K562 (cell line): ENCODE measurements around the gene SRRM4. TPM values are rescaled to one million over a fixed set of nuclear protein-coding genes. Genes with fewer than 3 reads are reported as not detected.

ENCODE experiments used
- ATAC-seq: fragments of 200-7000 bp; cut with Tn5 transposase; 3 replicates; pipeline ENCODE4 v1.9.1; 2020; ENCODE audit warnings: moderate library complexity
- BruUV-seq: library from RNA; stranded (reverse); fragments of 400-500 nt; replicated peaks from 2 replicates; lab custom pipeline; 2021; lab: Mats Ljungman, UMichigan
- CTCF ChIA-PET: fragments of 300-600 bp; formaldehyde crosslinking; extraction: SDS; loops from one replicate; lab custom pipeline; 2021; ENCODE audit warnings: low intra/inter-chr PET ratio; lab: Yijun Ruan, JAX
- POLR2A ChIA-PET: fragments of 300-600, 350-650 bp; sonication (Branson Sonifier 250); formaldehyde crosslinking; extraction: SDS; loops from one replicate; lab custom pipeline; 2021; ENCODE audit warnings: antibody characterized with exemption, inconsistent platforms; lab: Yijun Ruan, JAX
- DNase-seq, 4 experiments: peaks; one replicate each; pipeline versions ENCODE4 v3.0.0 to v3.0.0-alpha.2; 2011 to 2018; ENCODE audit warnings: low spot score in 3 of 4, mixed read lengths in 3 of 4; ENCODE audit errors: extremely low read depth in 1 of 4
- FAIRE-seq: peaks from 2 replicates; lab custom pipeline; 2011; peaks lifted over from hg19 to GRCh38; lab: Jason Lieb, UNC
- H2AFZ ChIP-seq: 2 replicates; pipeline ENCODE4 v1.6.0; 2011; ENCODE audit warnings: low read depth, low read length, control low read depth, inconsistent platforms
- H3K27ac ChIP-seq: fragments of 200-600 bp; 3 replicates; pipeline ENCODE4 v1.8.0; 2011; ENCODE audit warnings: low read depth, mild to moderate bottlenecking, control low read depth, inconsistent platforms, low read length, moderate library complexity, mixed read lengths; ENCODE audit errors: extremely low read depth
- H3K27me3 ChIP-seq, 2 experiments: fragments of 300-600 bp in 1 of 2; 2 replicates in 1 of 2; 3 replicates in 1 of 2; pipeline versions ENCODE4 v1.6.0 to v1.8.0; 2011; ENCODE audit warnings: inconsistent platforms in 2 of 2, low read length in 2 of 2, mild to moderate bottlenecking in 1 of 2, mixed read lengths in 1 of 2, moderate library complexity in 1 of 2; ENCODE audit not compliant: control insufficient read depth in 2 of 2, insufficient read depth in 2 of 2
- H3K36me3 ChIP-seq: fragments of 300-600 bp; 3 replicates; pipeline ENCODE4 v1.8.0; 2011; ENCODE audit warnings: mild to moderate bottlenecking, low read length, inconsistent platforms; ENCODE audit not compliant: control insufficient read depth, insufficient read depth
- H3K4me1 ChIP-seq, 2 experiments: fragments of 200-600 bp in 1 of 2; replicated peaks in 1 of 2; 2 replicates in 1 of 2; 3 replicates in 1 of 2; pipeline versions ENCODE4 v1.5.1 to v1.8.0; 2011; ENCODE audit warnings: inconsistent platforms in 2 of 2, low read length in 2 of 2, mild to moderate bottlenecking in 1 of 2, mixed read lengths in 1 of 2, moderate library complexity in 1 of 2; ENCODE audit not compliant: control insufficient read depth in 2 of 2, insufficient read depth in 2 of 2
- H3K4me2 ChIP-seq: 2 replicates; pipeline ENCODE4 v1.6.1; 2011; ENCODE audit warnings: low read length, control low read depth, inconsistent platforms, mixed read lengths; ENCODE audit not compliant: insufficient read depth
- H3K4me3 ChIP-seq: fragments of 200-600 bp; sonication (generic), shearing (Covaris generic); 2 replicates; pipeline ENCODE4 v1.5.1; 2016; ENCODE audit warnings: control low read depth, inconsistent platforms
- H3K79me2 ChIP-seq: fragments of 200-600 bp; 3 replicates; pipeline ENCODE4 v1.8.0; 2011; ENCODE audit warnings: low read length, inconsistent platforms; ENCODE audit not compliant: control insufficient read depth, insufficient read depth
- H3K9ac ChIP-seq, 2 experiments: 2 replicates each; pipeline versions ENCODE4 v1.6.0 to v1.6.1; 2011; ENCODE audit warnings: low read depth in 2 of 2, low read length in 2 of 2, control low read depth in 1 of 2, inconsistent platforms in 1 of 2, mild to moderate bottlenecking in 1 of 2, mixed read lengths in 1 of 2; ENCODE audit not compliant: insufficient read depth in 1 of 2
- H3K9me1 ChIP-seq: one replicate; pipeline ENCODE4 v1.6.0; 2011; ENCODE audit warnings: inconsistent platforms, mild to moderate bottlenecking, low read length, moderate library complexity; ENCODE audit not compliant: control insufficient read depth, insufficient read depth
- H3K9me3 ChIP-seq: replicated peaks from 2 replicates; pipeline ENCODE4 v1.5.1; 2011; ENCODE audit warnings: low read depth, low read length, inconsistent platforms; ENCODE audit not compliant: control insufficient read depth, insufficient read depth
- H4K20me1 ChIP-seq: replicated peaks from 2 replicates; pipeline ENCODE4 v1.6.1; 2011; ENCODE audit warnings: low read length, inconsistent platforms, mixed read lengths; ENCODE audit not compliant: control insufficient read depth, insufficient read depth
- RBM25 ChIP-seq: fragments of 200-400 bp; formaldehyde crosslinking; IDR thresholded peaks from 2 replicates; pipeline ENCODE4 v1.6.1; 2018; ENCODE audit warnings: low read length, low read depth, moderate library complexity; ENCODE audit not compliant: severe bottlenecking
- SMC3 ChIP-seq: conservative IDR thresholded peaks from 2 replicates; pipeline ENCODE4 v1.6.1; 2011; ENCODE audit warnings: low read depth, low read length, improper control_type of control experiment; ENCODE audit not compliant: insufficient read depth
- SNRNP70 ChIP-seq: fragments of 200-400 bp; formaldehyde crosslinking; optimal IDR thresholded peaks from 2 replicates; pipeline ENCODE3; 2017; ENCODE audit warnings: low read depth, low read length
- ZNF175 ChIP-seq: fragments of 200-800 bp; sonication (Bioruptor generic); IDR thresholded peaks from 2 replicates; pipeline ENCODE4 v1.6.1; 2016; ENCODE audit warnings: low read depth, mild to moderate bottlenecking, missing genetic modification characterization, missing compliant biosample characterization
- WGBS: fragments of 100-300 bp; shearing (Covaris generic); methylation state at CpG from one replicate; pipeline ENCODE4 v1.1.6; 2016; ENCODE audit warnings: low coverage, mixed read lengths; ENCODE audit not compliant: insufficient coverage; ENCODE audit errors: missing lambda C conversion rate; 5-methylcytosine and 5-hydroxymethylcytosine counted together
- in situ Hi-C: fragments of 300-500 bp; cut with MboI; formaldehyde crosslinking; loops from 4 replicates; pipeline ENCODE4 v1.15.0; 2018; ENCODE audit warnings: inconsistent platforms, mixed read lengths
- intact Hi-C: fragments of 100-400 bp; cut with micrococcal nuclease; formaldehyde crosslinking; loops from 2 replicates; pipeline ENCODE4 v1.14.2; 2022
- polyA plus RNA-seq, 8 experiments: library from polyadenylated mRNA; depleted of rRNA in 4 of 8; stranded (reverse) in 5 of 8; unstranded in 3 of 8; fragments of >200 nt; fragmentation: Nextera tagmentation in 2 of 8; fragmentation: Illumina TruSeq in 1 of 8; extraction: Ambion mirVana in 2 of 8; extraction: Trizol in 1 of 8; gene quantifications; 2 replicates each; pipeline versions ENCODE4 v1.2.1 to v1.2.3, GENCODE V29; 2011 to 2014; ENCODE audit warnings: inconsistent platforms in 1 of 8, missing spikeins in 1 of 8
- total RNA-seq, 7 experiments: library from RNA; depleted of rRNA in 6 of 7; stranded (reverse); fragments of >200 nt in 6 of 7; fragmentation: Illumina TruSeq in 2 of 7; extraction: Trizol in 2 of 7; gene quantifications; 2 replicates each; pipeline versions ENCODE4 v1.2.1 to v1.2.3, GENCODE V29; 2011 to 2021; ENCODE audit warnings: low replicate concordance in 1 of 7
- TF ChIP-seq, protein P1 (sequence below): sonication (generic); formaldehyde crosslinking; IDR thresholded peaks from 2 replicates; pipeline ENCODE4 v1.8.0; 2023; ENCODE audit warnings: mild to moderate bottlenecking, missing genetic modification reagents

SRRM4 gene
- total and polyA plus RNA-seq, 9 of the 15 experiments (the other 6 are each of a cell fraction or from before 2014, with no cell fraction given): not detected

DNA sequence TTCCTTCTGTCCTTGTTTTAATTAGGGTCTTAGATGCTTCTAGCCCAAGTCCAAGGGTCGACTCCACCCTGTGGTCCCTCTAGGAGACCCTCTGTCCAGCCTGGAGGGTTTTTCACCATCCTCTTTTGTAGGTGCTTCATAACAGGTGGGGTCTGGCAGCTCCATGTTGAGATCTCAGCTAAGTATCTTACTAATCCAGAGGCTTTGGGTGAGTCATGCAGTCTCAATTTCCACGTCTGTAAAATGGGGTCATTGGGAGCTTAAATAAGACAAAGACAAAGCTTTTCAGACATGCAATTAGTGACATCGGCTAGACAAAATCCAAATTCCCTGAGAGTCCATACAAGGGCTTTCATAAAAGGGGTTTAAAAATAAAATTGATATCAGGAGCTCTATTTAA is 200.6 kb downstream of the SRRM4 start:
- ATAC-seq: no peak
- TF ChIP-seq RBM25: peak; percentile 67
- TF ChIP-seq, protein P1, sequence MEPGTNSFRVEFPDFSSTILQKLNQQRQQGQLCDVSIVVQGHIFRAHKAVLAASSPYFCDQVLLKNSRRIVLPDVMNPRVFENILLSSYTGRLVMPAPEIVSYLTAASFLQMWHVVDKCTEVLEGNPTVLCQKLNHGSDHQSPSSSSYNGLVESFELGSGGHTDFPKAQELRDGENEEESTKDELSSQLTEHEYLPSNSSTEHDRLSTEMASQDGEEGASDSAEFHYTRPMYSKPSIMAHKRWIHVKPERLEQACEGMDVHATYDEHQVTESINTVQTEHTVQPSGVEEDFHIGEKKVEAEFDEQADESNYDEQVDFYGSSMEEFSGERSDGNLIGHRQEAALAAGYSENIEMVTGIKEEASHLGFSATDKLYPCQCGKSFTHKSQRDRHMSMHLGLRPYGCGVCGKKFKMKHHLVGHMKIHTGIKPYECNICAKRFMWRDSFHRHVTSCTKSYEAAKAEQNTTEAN (CRISPR knock-in tag): no peak
- no peak for TF ChIP-seq ZNF175 (CRISPR knock-in tag)
- TF ChIP-seq SMC3: no peak
- TF ChIP-seq SNRNP70: no peak
- ChIA-PET POLR2A (interaction anchor here (1.3 kb wide), 1 partner anchor 13 kb away, joined by 3 read pairs; no protein-coding TSS in a partner anchor), CTCF (no interaction called here)
- no peaks in the 10 kb centered on the region for H3K9me1 ChIP-seq
- H3K9me3 ChIP-seq: no peaks in the 10 kb centered on the region
- H3K27ac ChIP-seq: no peak overlapping the region
- BruUV-seq: no TSS peak
- 3% methylated on average over 3 of the region's 3 CpGs for WGBS
- intact Hi-C loops: no loop called here
- no peaks in the 10 kb centered on the region for H3K79me2 ChIP-seq
- no peaks in the 10 kb centered on the region for H3K36me3 ChIP-seq
- in situ Hi-C loops: no loop called here
- peaks cover 0 to 12% of the 10 kb centered on the region in 2 experiments; a peak in 1 of 5 replicates for H3K4me1 ChIP-seq
- H3K9ac ChIP-seq: no peak overlapping the region
- H3K4me2 ChIP-seq: no peak overlapping the region
- H4K20me1 ChIP-seq: no peaks in the 10 kb centered on the region
- no peak for DNase-seq
- peaks cover 2 to 16% of the 10 kb centered on the region in 2 experiments; a peak in 4 of 5 replicates for H3K27me3 ChIP-seq
- no peak overlapping the region for H3K4me3 ChIP-seq
- no peak for FAIRE-seq
- no peak overlapping the region for H2AFZ ChIP-seq
